Bronchial epithelial cell (primary cell): ENCODE measurements around the gene HOXA6. TPM values are rescaled to one million over a fixed set of nuclear protein-coding genes. Genes with fewer than 3 reads are reported as not detected.
A peak's percentile ranks its signal among the peaks of the same experiment; 100 is the strongest.

ENCODE experiments used
- DNase-seq: peaks from one replicate; pipeline ENCODE4 v3.0.0-alpha.2; 2010; ENCODE audit warnings: low read depth
- FAIRE-seq: peaks from 2 replicates; lab custom pipeline; 2011; peaks lifted over from hg19 to GRCh38; lab: Jason Lieb, UNC
- H3K27me3 ChIP-seq: 2 replicates; pipeline ENCODE4 v1.5.1; 2011; ENCODE audit warnings: low read length; ENCODE audit not compliant: control insufficient read depth, insufficient read depth
- H3K36me3 ChIP-seq: 2 replicates; pipeline ENCODE4 v1.5.1; 2011; ENCODE audit warnings: low read length; ENCODE audit not compliant: control insufficient read depth, insufficient read depth
- H3K4me3 ChIP-seq: 2 replicates; pipeline ENCODE4 v1.5.1; 2011; ENCODE audit warnings: mild to moderate bottlenecking, low read depth, low read length, control low read depth
- total RNA-seq: library from RNA; depleted of rRNA; stranded (reverse); fragments of >200 nt; gene quantifications from 2 replicates; pipeline ENCODE4 v1.2.1, GENCODE V29; 2014
- TF ChIP-seq, protein P1 (sequence below): IDR thresholded peaks from 2 replicates; pipeline ENCODE4 v1.5.1; 2011; ENCODE audit warnings: mild to moderate bottlenecking, moderate library complexity, low read length, control low read depth, inconsistent platforms; ENCODE audit not compliant: insufficient read depth, severe bottlenecking

HOXA6 gene
- total RNA-seq, 1 donor from 2014 or later, result 0.53 TPM

DNA sequence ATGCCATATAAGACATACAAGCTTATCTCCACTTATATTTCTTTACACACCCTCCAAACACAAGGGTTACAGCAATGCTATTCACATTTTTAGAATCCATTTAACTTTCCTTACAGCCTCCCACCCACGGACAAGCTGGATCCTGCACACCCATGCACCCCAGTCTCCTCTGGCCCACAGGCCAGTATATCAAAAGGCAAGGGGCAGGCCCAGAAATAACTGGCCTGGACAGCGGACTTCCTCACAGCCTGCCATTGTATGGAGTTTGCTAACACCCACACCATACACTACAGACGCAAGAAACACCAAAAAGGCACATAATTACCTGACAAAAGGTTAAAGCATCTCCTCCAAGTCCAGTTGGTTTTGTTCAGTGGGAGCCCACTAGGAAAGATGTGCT lies 29.0 kb downstream of the HOXA6 start:
- Histone ChIP-seq H3K4me3 (no peak overlapping the region), H3K36me3 (no peaks in the 10 kb centered on the region), H3K27me3 (peaks cover 69% of the 10 kb centered on the region)
- TF ChIP-seq, protein P1, sequence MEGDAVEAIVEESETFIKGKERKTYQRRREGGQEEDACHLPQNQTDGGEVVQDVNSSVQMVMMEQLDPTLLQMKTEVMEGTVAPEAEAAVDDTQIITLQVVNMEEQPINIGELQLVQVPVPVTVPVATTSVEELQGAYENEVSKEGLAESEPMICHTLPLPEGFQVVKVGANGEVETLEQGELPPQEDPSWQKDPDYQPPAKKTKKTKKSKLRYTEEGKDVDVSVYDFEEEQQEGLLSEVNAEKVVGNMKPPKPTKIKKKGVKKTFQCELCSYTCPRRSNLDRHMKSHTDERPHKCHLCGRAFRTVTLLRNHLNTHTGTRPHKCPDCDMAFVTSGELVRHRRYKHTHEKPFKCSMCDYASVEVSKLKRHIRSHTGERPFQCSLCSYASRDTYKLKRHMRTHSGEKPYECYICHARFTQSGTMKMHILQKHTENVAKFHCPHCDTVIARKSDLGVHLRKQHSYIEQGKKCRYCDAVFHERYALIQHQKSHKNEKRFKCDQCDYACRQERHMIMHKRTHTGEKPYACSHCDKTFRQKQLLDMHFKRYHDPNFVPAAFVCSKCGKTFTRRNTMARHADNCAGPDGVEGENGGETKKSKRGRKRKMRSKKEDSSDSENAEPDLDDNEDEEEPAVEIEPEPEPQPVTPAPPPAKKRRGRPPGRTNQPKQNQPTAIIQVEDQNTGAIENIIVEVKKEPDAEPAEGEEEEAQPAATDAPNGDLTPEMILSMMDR, result no peak
- DNase-seq (no peak), FAIRE-seq (peak; percentile 58)

DNA sequence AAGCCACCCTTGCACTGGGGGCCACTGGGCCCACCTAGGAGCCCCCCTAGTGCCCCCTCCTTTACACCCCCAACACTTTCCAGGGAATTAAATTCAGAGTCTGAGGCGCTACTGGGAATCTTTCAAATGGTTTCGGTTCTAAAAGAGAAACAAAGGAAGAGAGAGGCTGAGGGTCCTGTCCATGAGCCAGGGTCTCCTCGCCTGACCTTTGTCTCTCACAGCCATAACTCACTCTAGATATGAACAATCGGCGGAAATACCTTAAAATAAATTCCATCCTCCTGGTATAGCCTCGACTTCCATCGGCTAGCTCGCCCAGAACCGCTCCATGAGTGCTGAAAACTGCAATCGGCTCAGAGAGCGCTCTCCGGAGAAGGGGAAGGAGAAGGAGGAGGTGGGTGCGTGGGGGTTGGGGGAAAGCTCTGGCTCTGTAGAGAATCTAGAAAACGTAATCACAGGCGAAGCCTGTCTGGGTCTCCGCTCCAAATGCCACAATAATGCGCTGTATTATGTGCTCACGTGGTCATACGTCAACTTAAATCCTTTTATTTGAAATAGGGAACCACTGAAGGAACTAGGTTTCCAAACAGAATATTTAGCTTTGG lies 29.6 kb downstream of the HOXA6 start:
- DNase-seq (no peak), FAIRE-seq (no peak)
- no peaks in the 10 kb centered on the region for H3K36me3 ChIP-seq
- no peak overlapping the region for H3K4me3 ChIP-seq
- TF ChIP-seq, protein P1, result no peak
- H3K27me3 ChIP-seq, result peaks cover 69% of the 10 kb centered on the region

DNA sequence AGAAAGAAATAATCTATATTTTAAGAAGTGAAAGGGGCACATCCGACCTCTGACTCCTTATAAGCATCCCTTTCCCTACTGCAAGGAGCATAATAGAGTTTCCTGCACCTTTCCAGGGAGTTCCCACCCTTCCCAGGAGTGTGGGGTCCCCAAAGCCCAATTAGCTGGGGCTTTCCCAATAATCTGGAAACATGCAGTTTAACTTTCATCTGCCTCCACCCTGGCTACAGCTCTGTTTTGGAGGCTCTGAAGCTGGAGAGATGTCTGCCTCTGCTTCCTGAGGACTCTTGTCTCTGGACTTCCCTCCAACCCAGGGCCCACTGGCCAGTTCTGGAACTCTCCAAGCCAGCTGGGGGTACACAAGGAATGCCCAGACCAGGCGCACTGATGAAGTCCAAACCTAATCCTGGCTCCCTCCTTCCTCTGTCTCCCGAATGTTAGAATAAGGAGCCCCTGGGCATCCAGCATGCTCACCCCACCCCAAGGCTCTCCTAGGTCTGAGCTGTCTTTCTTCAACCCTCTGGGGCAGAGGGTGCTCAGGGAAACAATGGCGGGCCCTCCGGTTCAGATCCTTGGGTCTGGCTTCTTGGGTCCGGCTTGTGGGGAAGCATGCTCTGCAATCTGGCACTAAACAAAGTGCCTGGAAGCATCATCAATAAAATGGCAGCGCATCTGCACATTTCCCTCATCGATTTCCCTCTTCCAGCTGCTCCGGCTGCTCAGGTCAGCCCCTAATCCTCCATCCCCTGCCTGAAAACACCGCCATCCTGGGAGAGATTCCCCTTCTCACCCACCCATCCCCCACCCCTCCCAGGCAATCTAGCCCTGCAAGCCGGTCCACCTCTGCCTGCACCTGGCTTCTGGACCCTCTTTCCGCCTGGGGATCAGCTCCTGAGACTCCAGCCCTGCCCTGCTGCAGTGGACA lies 30.4 kb downstream of the HOXA6 start:
- H3K36me3 ChIP-seq, result no peaks in the 10 kb centered on the region
- H3K27me3 ChIP-seq, result peaks cover 64% of the 10 kb centered on the region
- no peak overlapping the region for H3K4me3 ChIP-seq
- FAIRE-seq (no peak), DNase-seq (no peak)
- TF ChIP-seq, protein P1, result no peak

DNA sequence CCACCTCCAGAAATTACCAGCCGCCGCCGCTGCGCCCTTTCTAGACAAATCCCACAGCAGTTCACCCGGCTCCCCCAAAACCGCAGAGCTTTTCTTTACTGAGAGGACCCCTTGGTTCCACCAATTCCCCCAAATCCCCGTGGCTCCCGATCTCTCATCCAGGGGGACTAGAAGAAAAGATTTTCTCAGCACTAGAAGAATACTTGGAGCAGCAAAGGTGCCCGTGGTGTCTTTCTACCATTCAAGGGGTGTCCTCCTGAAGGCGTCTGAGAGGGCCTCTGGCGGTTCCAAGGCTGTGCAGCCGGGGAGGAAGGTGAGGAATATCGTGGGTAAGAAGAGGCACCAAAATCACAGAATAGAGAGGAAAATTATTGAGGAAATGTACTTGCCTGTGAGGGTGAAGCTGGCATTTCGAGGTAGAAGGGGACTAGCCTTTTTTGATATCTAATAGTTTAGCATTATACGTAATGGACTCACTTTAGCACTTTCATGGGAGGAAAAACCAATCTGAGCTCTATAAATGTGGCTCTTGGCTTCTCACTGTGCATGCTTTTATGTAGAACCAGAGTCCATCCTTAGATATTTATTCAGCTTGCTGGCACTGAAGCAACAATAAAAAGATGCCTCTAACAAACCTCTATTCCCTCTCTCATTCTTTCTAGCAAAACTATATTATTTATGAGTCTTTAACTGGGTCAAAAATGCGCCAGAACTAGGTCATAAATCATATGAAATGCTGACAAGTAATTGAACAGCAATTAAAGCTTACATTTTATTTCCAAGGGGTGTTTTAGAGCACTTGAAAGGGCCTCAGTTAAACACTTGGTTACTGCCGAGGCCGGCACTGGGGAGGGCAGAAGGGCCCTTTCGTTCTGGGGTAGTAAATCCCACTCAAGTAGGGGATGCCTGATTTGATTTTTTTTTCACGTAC lies 31.3 kb downstream of the HOXA6 start:
- Histone ChIP-seq H3K36me3 (no peaks in the 10 kb centered on the region), H3K4me3 (no peak overlapping the region), H3K27me3 (peaks cover 65% of the 10 kb centered on the region)
- TF ChIP-seq, protein P1, result no peak
- DNase-seq, result no peak
- no peak for FAIRE-seq

DNA sequence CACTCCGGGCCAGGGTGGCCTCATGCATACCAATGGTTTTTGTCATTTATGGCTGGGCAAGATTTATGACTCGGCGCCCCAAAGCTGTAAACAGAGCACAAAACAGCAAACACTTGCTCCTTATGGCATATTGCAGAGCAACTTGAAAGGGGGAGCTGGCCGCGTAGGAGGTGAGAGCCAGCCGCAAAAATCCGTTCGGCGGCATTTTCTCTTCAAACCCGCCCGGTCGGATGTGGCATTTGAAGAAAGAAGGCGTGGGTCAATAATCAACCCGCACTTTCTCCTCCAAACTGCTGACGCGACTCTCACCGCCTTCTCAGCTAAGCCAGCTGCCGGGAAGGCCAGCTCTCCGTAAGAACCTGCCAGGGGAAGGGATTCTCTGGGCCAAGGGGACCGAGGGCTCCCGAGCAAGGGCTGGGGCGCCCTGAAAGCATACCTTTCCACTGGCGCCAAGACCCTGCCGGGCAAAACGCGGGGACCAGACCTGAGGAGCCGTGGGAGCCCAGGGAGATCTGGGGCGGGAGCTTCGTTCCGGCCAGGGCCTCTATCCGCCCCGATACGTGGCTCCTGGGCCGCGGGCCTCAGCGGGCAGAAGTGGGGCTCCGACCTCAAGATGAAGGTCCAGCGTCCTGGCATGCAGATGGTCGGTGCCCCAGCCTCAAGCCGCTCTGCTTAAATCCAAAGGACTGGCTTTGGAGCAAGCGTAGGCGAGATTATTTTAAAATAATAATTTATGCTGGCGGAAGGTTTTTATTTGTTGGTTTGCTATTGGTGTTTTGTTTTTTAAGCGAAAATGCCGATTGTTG lies 32.1 kb downstream of the HOXA6 start:
- TF ChIP-seq, protein P1, result no peak
- Histone ChIP-seq H3K27me3 (peaks cover 67% of the 10 kb centered on the region), H3K36me3 (no peaks in the 10 kb centered on the region), H3K4me3 (no peak overlapping the region)
- DNase-seq (no peak), FAIRE-seq (no peak)
